ENCODE results near the gene FHIT. TPM values are rescaled to one million over a fixed set of nuclear protein-coding genes. Genes with fewer than 3 reads are reported as not detected.

FHIT gene
- total and polyA plus RNA-seq, 2 experiments from 2014 or later = 0.22 to 0.90 TPM

DNA sequence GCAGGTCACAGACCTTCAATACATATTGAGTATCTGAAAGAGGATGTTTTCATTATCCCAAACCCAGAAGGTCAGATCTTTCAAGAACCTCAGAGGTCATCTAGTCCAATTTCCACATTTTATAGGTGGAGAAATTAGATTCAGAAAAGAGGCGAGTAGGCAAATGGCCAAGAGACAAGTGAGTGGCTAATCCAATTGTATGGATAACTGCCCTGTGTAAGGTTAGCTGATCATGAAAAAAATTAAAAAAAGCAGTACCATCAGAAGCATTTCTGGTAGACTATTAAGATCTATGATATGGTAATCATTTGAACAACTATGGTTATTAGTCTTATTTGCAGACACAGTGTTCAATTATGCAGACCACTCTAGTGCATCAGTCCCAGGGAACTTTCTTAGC, 1540.7 kb downstream of the FHIT start:
- H3F3A ChIP-seq (ENCODE audit: insufficient read depth) = no peaks in the 10 kb centered on the region
- no peaks in the 10 kb centered on the region for H3K9me2 ChIP-seq (ENCODE audit: insufficient read depth)
- in situ Hi-C loops (cut with MboI) = no loop called here
- H3K27me3 ChIP-seq (replicated peaks; ENCODE audit: insufficient read depth) = 0 out of 2 replicates have a peak, but pooled peaks cover 4% of the 10 kb centered on the region
- TF ChIP-seq EZH2phosphoT487 (IDR thresholded peaks at IDR 0.05; ENCODE audit: insufficient read depth, low read depth) (no peak), EZH2 (IDR thresholded peaks at IDR 0.05; ENCODE audit: insufficient read depth, poor library complexity, severe bottlenecking) (no peak)
- no peak overlapping the region for H2AFZ ChIP-seq
- no peak overlapping the region for H3K9ac ChIP-seq
- no peak overlapping the region for H3K4me2 ChIP-seq (ENCODE audit: unreplicated experiment)
- WGBS, 2 experiments (ENCODE audit: low coverage in 1 of 2, low lambda C conversion rate in 2 of 2, missing lambda C conversion rate in 2 of 2) = 42 to 54% methylated on average over 1 of the region's 1 CpG
- DNase-seq = no peak
- no peak overlapping the region for H3K27ac ChIP-seq
- no peaks in the 10 kb centered on the region for H3K9me3 ChIP-seq (ENCODE audit: low read depth)
- no peak overlapping the region for H3K4me3 ChIP-seq
- H3K79me2 ChIP-seq (ENCODE audit: insufficient read depth) = no peaks in the 10 kb centered on the region
- H4K20me1 ChIP-seq (ENCODE audit: insufficient read depth) = no peaks in the 10 kb centered on the region
- H3K36me3 ChIP-seq (ENCODE audit: low read depth) = no peaks in the 10 kb centered on the region
- no peaks in the 10 kb centered on the region for H3K4me1 ChIP-seq (ENCODE audit: insufficient read depth)

DNA sequence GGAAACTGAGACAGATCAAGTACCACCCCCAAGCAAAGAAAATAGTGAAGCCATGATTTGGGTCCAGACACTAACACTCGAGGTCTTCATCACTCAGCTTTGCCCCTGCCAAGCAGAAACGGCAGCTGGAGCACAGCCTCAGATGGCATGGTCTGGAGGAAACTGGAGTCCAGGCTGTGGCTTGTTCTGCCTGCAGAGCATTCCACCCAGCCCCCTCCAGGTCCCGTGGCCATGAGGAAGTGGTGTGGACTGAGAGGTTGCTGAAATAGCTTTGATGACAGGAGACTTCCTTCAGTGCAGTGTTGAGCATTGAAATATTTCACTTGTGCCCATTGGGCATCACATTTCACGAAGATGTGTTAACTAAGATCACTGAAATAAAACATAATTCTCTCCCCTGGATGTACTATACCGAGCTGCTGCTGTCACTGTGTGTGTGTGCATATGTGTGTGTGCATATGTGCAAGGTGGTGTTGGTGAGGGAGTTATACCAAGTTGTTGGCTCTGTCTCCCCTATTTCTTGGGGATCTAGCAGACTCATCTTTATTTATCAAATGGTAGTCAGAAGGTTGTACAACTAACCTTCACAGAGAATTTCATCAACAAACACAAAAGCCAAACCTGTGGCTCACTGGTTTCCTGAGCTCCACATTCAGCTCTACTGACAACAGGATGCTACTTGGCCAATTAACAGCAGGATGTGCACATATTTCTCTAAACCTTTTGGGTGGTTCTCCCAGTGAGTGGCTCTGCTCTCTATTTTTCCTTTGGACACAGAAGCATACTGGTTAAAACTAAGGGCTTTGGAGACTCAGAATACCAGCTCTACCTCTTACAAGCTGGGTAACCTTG, 1541.3 kb downstream of the FHIT start:
- H3K9me3 ChIP-seq (ENCODE audit: low read depth) = no peaks in the 10 kb centered on the region
- no peaks in the 10 kb centered on the region for H4K20me1 ChIP-seq (ENCODE audit: insufficient read depth)
- H3K4me2 ChIP-seq (ENCODE audit: unreplicated experiment) = no peak overlapping the region
- H3F3A ChIP-seq (ENCODE audit: insufficient read depth) = no peaks in the 10 kb centered on the region
- no peak overlapping the region for H2AFZ ChIP-seq
- 0 out of 2 replicates have a peak, but pooled peaks cover 4% of the 10 kb centered on the region for H3K27me3 ChIP-seq (replicated peaks; ENCODE audit: insufficient read depth)
- H3K36me3 ChIP-seq (ENCODE audit: low read depth) = no peaks in the 10 kb centered on the region
- H3K79me2 ChIP-seq (ENCODE audit: insufficient read depth) = no peaks in the 10 kb centered on the region
- WGBS, 2 experiments (ENCODE audit: low coverage in 1 of 2, low lambda C conversion rate in 2 of 2, missing lambda C conversion rate in 2 of 2) = 3 to 7% methylated on average over 5 of the region's 5 CpGs
- no peak overlapping the region for H3K9ac ChIP-seq
- in situ Hi-C loops (cut with MboI) = no loop called here
- no peak overlapping the region for H3K27ac ChIP-seq
- no peaks in the 10 kb centered on the region for H3K9me2 ChIP-seq (ENCODE audit: insufficient read depth)
- TF ChIP-seq EZH2 (IDR thresholded peaks at IDR 0.05; ENCODE audit: insufficient read depth, poor library complexity, severe bottlenecking) = no peak
- no peak for TF ChIP-seq EZH2phosphoT487 (IDR thresholded peaks at IDR 0.05; ENCODE audit: insufficient read depth, low read depth)
- no peaks in the 10 kb centered on the region for H3K4me1 ChIP-seq (ENCODE audit: insufficient read depth)
- no peak for DNase-seq
- no peak overlapping the region for H3K4me3 ChIP-seq

DNA sequence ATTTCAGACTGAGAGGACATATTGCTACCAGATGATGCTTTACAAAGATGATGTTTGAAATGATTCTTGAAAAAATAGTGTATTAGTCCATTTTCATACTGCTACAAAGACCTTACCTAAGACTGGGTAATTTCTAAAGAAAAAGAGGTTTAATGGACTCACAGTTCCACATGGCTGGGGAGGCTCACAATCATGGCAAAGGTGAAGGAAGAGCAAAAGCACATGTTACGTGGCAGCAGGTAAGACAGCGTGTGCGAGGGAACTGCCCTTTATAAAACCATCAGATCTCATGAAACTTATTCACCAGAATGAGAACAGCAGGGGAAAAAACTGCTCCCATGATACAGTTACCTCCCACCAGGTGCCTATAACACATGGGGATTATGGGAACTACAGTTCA, 1543.0 kb downstream of the FHIT start:
- Histone ChIP-seq H4K20me1 (ENCODE audit: insufficient read depth) (no peaks in the 10 kb centered on the region), H3F3A (ENCODE audit: insufficient read depth) (no peaks in the 10 kb centered on the region), H3K4me2 (ENCODE audit: unreplicated experiment) (no peak overlapping the region), H3K9me2 (ENCODE audit: insufficient read depth) (no peaks in the 10 kb centered on the region), H3K4me3 (no peak overlapping the region), H3K9ac (no peak overlapping the region), H3K27ac (no peak overlapping the region), H3K9me3 (ENCODE audit: low read depth) (no peaks in the 10 kb centered on the region), H3K4me1 (ENCODE audit: insufficient read depth) (no peaks in the 10 kb centered on the region), H3K27me3 (replicated peaks; ENCODE audit: insufficient read depth) (0 out of 2 replicates have a peak, but pooled peaks cover 4% of the 10 kb centered on the region), H3K36me3 (ENCODE audit: low read depth) (no peaks in the 10 kb centered on the region), H2AFZ (no peak overlapping the region), H3K79me2 (ENCODE audit: insufficient read depth) (no peaks in the 10 kb centered on the region)
- in situ Hi-C loops (cut with MboI) = no loop called here
- TF ChIP-seq EZH2phosphoT487 (IDR thresholded peaks at IDR 0.05; ENCODE audit: insufficient read depth, low read depth) = no peak
- 47 to 85% methylated on average over 3 of the region's 3 CpGs for WGBS, 2 experiments (ENCODE audit: low coverage in 1 of 2, low lambda C conversion rate in 2 of 2, missing lambda C conversion rate in 2 of 2)
- DNase-seq = no peak

DNA sequence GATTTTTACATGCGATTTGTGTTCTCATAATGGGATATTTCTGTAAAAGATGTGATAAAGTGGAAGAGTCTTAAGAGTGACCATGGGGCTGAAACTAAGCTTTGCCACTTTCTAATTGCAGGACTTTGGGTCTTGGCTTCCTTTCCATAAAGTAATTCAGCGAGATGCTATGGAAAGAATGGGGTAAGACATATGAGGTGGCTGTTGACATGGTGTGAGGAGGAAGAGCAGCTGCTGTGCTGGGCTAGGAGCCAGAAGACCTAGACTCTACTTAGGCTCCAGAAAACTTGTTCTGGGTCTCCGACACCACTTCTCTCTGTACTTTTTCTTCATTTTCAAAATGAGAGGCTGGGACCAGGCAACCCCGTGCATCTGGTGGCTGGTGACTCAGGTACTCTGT, 1547.0 kb downstream of the FHIT start:
- Histone ChIP-seq H3K79me2 (ENCODE audit: insufficient read depth) (no peaks in the 10 kb centered on the region), H3K9me3 (ENCODE audit: low read depth) (no peaks in the 10 kb centered on the region), H3K9ac (no peak overlapping the region), H2AFZ (no peak overlapping the region), H3K9me2 (ENCODE audit: insufficient read depth) (no peaks in the 10 kb centered on the region), H3K27ac (no peak overlapping the region), H4K20me1 (ENCODE audit: insufficient read depth) (no peaks in the 10 kb centered on the region), H3F3A (ENCODE audit: insufficient read depth) (no peaks in the 10 kb centered on the region), H3K4me3 (no peak overlapping the region), H3K36me3 (ENCODE audit: low read depth) (no peaks in the 10 kb centered on the region), H3K4me2 (ENCODE audit: unreplicated experiment) (no peak overlapping the region), H3K4me1 (ENCODE audit: insufficient read depth) (no peaks in the 10 kb centered on the region), H3K27me3 (replicated peaks; ENCODE audit: insufficient read depth) (no peaks in the 10 kb centered on the region)
- DNase-seq = no peak
- in situ Hi-C loops (cut with MboI) = no loop called here
- TF ChIP-seq EZH2 (IDR thresholded peaks at IDR 0.05; ENCODE audit: insufficient read depth, poor library complexity, severe bottlenecking) = no peak
- TF ChIP-seq EZH2phosphoT487 (IDR thresholded peaks at IDR 0.05; ENCODE audit: insufficient read depth, low read depth) = no peak
- 38 to 45% methylated on average over 4 of the region's 4 CpGs for WGBS, 2 experiments (ENCODE audit: low coverage in 1 of 2, low lambda C conversion rate in 2 of 2, missing lambda C conversion rate in 2 of 2)

Data from GM23248 (cell line).